ENCODE data around the gene POC1B. TPM values are rescaled to one million over a fixed set of nuclear protein-coding genes. Genes with fewer than 3 reads are reported as not detected.
A peak's percentile ranks its signal among the peaks of the same experiment; 100 is the strongest.

The POC1B gene
- total and polyA plus RNA-seq, 12 donors, result 3.3 to 18.5 (median 11.8) TPM

DNA sequence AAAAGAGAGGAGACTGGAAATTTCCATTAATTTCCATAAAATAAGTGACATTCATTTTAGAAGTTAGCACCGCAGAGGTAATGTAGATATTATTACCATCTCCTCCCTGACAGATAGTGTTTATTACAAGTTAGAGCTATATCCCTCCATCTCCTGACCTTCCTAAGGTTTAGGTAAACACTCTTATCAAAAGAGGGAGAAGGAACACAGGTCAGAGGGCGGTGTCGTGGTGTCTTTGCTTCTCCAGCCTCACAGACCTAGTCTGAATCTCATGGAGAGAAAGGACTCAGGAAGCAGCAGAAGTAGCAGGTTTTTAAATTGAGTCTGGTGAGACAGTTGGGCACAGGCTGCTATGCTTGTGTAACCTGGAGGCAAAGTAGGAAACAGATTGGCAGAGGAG is 11.5 kb upstream of the POC1B start:
- Histone ChIP-seq H3K27ac (no peak overlapping the region), H3K36me3 (replicated peaks in 1 of 2) (no peaks in the 10 kb centered on the region), H3K9me3 (replicated peaks in 1 of 3) (no peaks in the 10 kb centered on the region), H3K27me3 (no peaks in the 10 kb centered on the region), H3K4me3 (no peak overlapping the region), H3K4me1 (replicated peaks in 1 of 2) (no peaks in the 10 kb centered on the region)
- no peak for DNase-seq
- no peak for TF ChIP-seq CTCF (IDR thresholded peaks at IDR 0.05)
- 91 to 96% (median 94%) methylated on average over 3 of the region's 3 CpGs for WGBS, 4 donors
- intact Hi-C loops (cut with DNase I), result no loop called here

- WGBS, 4 donors, result 6 to 22% (median 13%) methylated on average over 1 of the region's 1 CpG
- TF ChIP-seq CTCF (IDR thresholded peaks at IDR 0.05) (peak; percentile 42 to 80 (median 74)), POLR2A (IDR thresholded peaks at IDR 0.05) (no peak)
Measured at GRCh38 chr12:89529738-89530137, 3.9 kb upstream of the POC1B start.

GRCh38 chr12:89528434-89528833 is 2.6 kb upstream of the POC1B start:
- H3K36me3 ChIP-seq (replicated peaks in 1 of 2), result no peaks in the 10 kb centered on the region
- H3K27ac ChIP-seq, result no peak overlapping the region
- TF ChIP-seq POLR2A (IDR thresholded peaks at IDR 0.05), result no peak
- no peak for TF ChIP-seq CTCF (IDR thresholded peaks at IDR 0.05)
- no peaks in the 10 kb centered on the region for H3K27me3 ChIP-seq
- intact Hi-C loops (cut with DNase I), result loop anchor here (5.0 to 10.0 kb wide), 3 partner anchors 54 to 511 kb away; no protein-coding TSS in a partner anchor
- H3K4me3 ChIP-seq, result no peak overlapping the region
- H3K9me3 ChIP-seq (replicated peaks in 1 of 3), result no peaks in the 10 kb centered on the region
- peaks cover 4 to 18% of the 10 kb centered on the region in 2 donors for H3K4me1 ChIP-seq (replicated peaks in 1 of 2)
- WGBS, 4 donors, result 73 to 85% (median 78%) methylated on average over 4 of the region's 4 CpGs
- DNase-seq, result no peak

More at GRCh38 chr12:89529738-89530137, 3.9 kb upstream of the POC1B start:
- H3K27me3 ChIP-seq, result no peaks in the 10 kb centered on the region
- H3K27ac ChIP-seq, result no peak overlapping the region
- no peaks in the 10 kb centered on the region for H3K9me3 ChIP-seq (replicated peaks in 1 of 3)
- DNase-seq, result no peak
- H3K36me3 ChIP-seq (replicated peaks in 1 of 2), result no peaks in the 10 kb centered on the region
- intact Hi-C loops (cut with DNase I), result loop anchor here (5.0 to 10.0 kb wide), 3 partner anchors 55 to 512 kb away; no protein-coding TSS in a partner anchor
- H3K4me1 ChIP-seq (replicated peaks in 1 of 2), result peaks cover 4 to 12% of the 10 kb centered on the region in 2 donors
- H3K4me3 ChIP-seq, result no peak overlapping the region

GRCh38 chr12:89525305-89525823 is 483 bp downstream of the POC1B start:
- peak; percentile 22 to 58 (median 37) for DNase-seq
- Histone ChIP-seq H3K9me3 (replicated peaks in 1 of 3) (no peaks in the 10 kb centered on the region), H3K4me1 (replicated peaks in 1 of 2) (peaks cover 4 to 38% of the 10 kb centered on the region in 2 donors), H3K4me3 (peak overlapping the region; percentile 2 to 94 (median 80)), H3K27me3 (no peaks in the 10 kb centered on the region), H3K36me3 (replicated peaks in 1 of 2) (no peaks in the 10 kb centered on the region), H3K27ac (peak overlapping the region; percentile 51 to 91 (median 88))
- TF ChIP-seq POLR2A (IDR thresholded peaks at IDR 0.05) (no peak), CTCF (IDR thresholded peaks at IDR 0.05) (no peak)
- intact Hi-C loops (cut with DNase I), result loop anchor here (5.0 to 10.0 kb wide), 3 partner anchors 51 to 508 kb away; no protein-coding TSS in a partner anchor
- 0 to 1% (median 0%) methylated on average over 1 to 53 of the region's 53 CpGs for WGBS, 4 donors
